LNCaP clone FGC (cell line): ENCODE results near the gene UBR4.

Experiments used
- DNase-seq: peaks from one replicate; pipeline ENCODE4 v3.0.0-alpha.2; 2011; ENCODE audit warnings: low read depth
- H3K4me3 ChIP-seq: 2 replicates; pipeline ENCODE4 v1.5.1; 2011; ENCODE audit warnings: mild to moderate bottlenecking, low read depth, low read length, control low read depth
- CTCF ChIP-seq: IDR thresholded peaks from 2 replicates; pipeline ENCODE4 v1.5.1; 2012; ENCODE audit warnings: mild to moderate bottlenecking; ENCODE audit not compliant: control insufficient read depth, insufficient read depth; ENCODE audit errors: extremely low read depth

UBR4 gene

GRCh38 chr1:19067912-19068638 lies 142.0 kb downstream of the UBR4 start:
- no peak for DNase-seq
- no peak for TF ChIP-seq CTCF
- H3K4me3 ChIP-seq, result no peak overlapping the region

GRCh38 chr1:19067182-19067911 lies 142.7 kb downstream of the UBR4 start:
- no peak overlapping the region for H3K4me3 ChIP-seq
- no peak for TF ChIP-seq CTCF
- no peak for DNase-seq

GRCh38 chr1:19066874-19067181 lies 143.2 kb downstream of the UBR4 start:
- H3K4me3 ChIP-seq, result no peak overlapping the region
- no peak for TF ChIP-seq CTCF
- DNase-seq, result no peak

GRCh38 chr1:19066248-19066873 lies 143.7 kb downstream of the UBR4 start:
- peak; percentile 68 for DNase-seq
- H3K4me3 ChIP-seq, result no peak overlapping the region
- TF ChIP-seq CTCF, result no peak

GRCh38 chr1:19065526-19066247 lies 144.4 kb downstream of the UBR4 start:
- TF ChIP-seq CTCF, result no peak
- no peak overlapping the region for H3K4me3 ChIP-seq
- no peak for DNase-seq

- no peak overlapping the region for H3K4me3 ChIP-seq
- no peak for TF ChIP-seq CTCF
- DNase-seq, result no peak
Measured at GRCh38 chr1:19064906-19065450, 145.1 kb downstream of the UBR4 start.
